Erythroblast (primary cell): ENCODE results near the gene GCNT4.

Source experiments
- GATA1 ChIP-seq: IDR thresholded peaks from 2 replicates; pipeline ENCODE4 v1.6.1; 2011; ENCODE audit warnings: low read depth, mild to moderate bottlenecking, control low read depth, low read length, moderate library complexity
- POLR2A ChIP-seq: IDR thresholded peaks from 2 replicates; pipeline ENCODE4 v1.6.1; 2011; ENCODE audit warnings: mild to moderate bottlenecking, low read length

GRCh38 chr5:75062925-75063531, 10.7 kb upstream of the GCNT4 start:
- TF ChIP-seq POLR2A = no peak
- no peak for TF ChIP-seq GATA1
